Measurements from ENCODE around the gene GTSE1.
A peak's percentile ranks its signal among the peaks of the same experiment; 100 is the strongest.

DNA sequence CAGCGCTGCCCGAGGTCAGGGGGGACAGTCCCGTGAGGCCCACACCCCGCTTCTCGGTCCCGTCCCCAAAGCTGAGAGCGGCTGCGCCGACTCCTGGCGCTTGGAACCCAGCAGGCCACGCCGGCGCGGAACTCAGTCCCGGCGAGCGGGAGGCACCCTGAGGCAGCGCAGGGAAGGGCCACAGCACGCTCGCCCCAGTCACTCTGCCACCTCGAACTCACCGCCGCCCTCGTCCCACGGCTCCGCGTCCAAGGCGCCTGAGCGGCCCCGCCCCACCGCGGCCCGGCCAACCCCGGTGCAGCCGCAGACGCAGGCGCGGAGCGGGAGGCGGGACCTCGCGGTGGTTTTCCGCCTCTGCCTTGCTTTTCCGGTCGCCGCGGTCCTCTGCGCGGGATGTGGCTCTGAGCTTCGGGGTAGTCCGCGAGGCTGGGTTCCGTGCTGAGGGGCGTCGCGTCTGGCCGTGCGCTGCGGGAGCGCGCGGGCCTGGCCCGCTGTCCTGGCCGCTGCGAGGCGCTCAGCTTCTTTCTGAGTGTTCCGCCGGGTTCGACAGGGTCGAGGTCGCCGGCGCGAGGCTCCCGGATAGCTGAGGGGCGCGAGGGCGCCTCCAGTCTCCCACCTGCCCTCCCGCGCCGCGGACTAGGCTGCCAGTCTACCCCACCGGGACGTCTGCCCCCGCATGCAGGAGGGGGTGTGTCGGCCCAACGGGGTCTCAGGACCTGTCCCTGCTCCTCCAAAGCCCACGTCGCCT lies 46.5 kb upstream of the GTSE1 start, which contains the start of gene CDPF1:
- TF ChIP-seq POLR2A (IDR thresholded peaks at IDR 0.05; ENCODE audit: low read length) (peak; percentile 97), GATA1 (IDR thresholded peaks at IDR 0.05; ENCODE audit: low read depth, low read length) (no peak)

All from erythroblast (primary cell).